MM.1S (cell line): ENCODE data around the gene SLC35F1.

Source experiments
- DNase-seq: peaks from one replicate; pipeline ENCODE4 v3.0.0-alpha.2; 2015
- H2AFZ ChIP-seq: fragments of 300-600 bp; sonication (generic); 2 replicates; pipeline ENCODE4 v1.6.0; 2016; ENCODE audit warnings: antibody characterized with exemption, low read length
- H3F3A ChIP-seq: fragments of 300-600 bp; sonication (generic); 2 replicates; pipeline ENCODE4 v1.6.1; 2016; ENCODE audit warnings: mild to moderate bottlenecking, antibody characterized with exemption, low read length, moderate library complexity, mixed read lengths; ENCODE audit not compliant: insufficient read depth
- H3K27ac ChIP-seq: fragments of 300-600 bp; sonication (generic); 2 replicates; pipeline ENCODE4 v1.5.1; 2016; ENCODE audit warnings: mild to moderate bottlenecking, low read length
- H3K27me3 ChIP-seq: fragments of 300-600 bp; sonication (generic); replicated peaks from 2 replicates; pipeline ENCODE4 v1.6.0; 2016; ENCODE audit warnings: low read length; ENCODE audit not compliant: insufficient read depth
- H3K36me3 ChIP-seq: fragments of 300-600 bp; sonication (generic); replicated peaks from 2 replicates; pipeline ENCODE4 v1.6.1; 2016; ENCODE audit warnings: mild to moderate bottlenecking, low read length, mixed read lengths; ENCODE audit not compliant: insufficient read depth
- H3K4me1 ChIP-seq: fragments of 300-600 bp; sonication (generic); 2 replicates; pipeline ENCODE4 v1.6.1; 2016; ENCODE audit warnings: low read length, mixed read lengths
- H3K4me2 ChIP-seq: fragments of 300-600 bp; sonication (generic); 2 replicates; pipeline ENCODE4 v1.6.0; 2016; ENCODE audit warnings: low read depth, low read length
- H3K4me3 ChIP-seq: fragments of 300-600 bp; sonication (generic); 2 replicates; pipeline ENCODE4 v1.5.1; 2016; ENCODE audit warnings: low read length, mixed read lengths
- H3K79me2 ChIP-seq: fragments of 300-600 bp; sonication (generic); 2 replicates; pipeline ENCODE4 v1.6.1; 2016; ENCODE audit warnings: mixed run types, low read length, mixed read lengths
- H3K9ac ChIP-seq: fragments of 300-600 bp; sonication (generic); 2 replicates; pipeline ENCODE4 v1.6.1; 2016; ENCODE audit warnings: low read length, mixed read lengths
- H3K9me2 ChIP-seq: fragments of 300-600 bp; sonication (generic); replicated peaks from 2 replicates; pipeline ENCODE4 v1.6.1; 2016; ENCODE audit warnings: mild to moderate bottlenecking, low read length, mixed read lengths; ENCODE audit not compliant: insufficient read depth
- H3K9me3 ChIP-seq: fragments of 300-600 bp; sonication (generic); replicated peaks from 2 replicates; pipeline ENCODE4 v1.6.1; 2016; ENCODE audit warnings: mild to moderate bottlenecking, low read length, mixed read lengths; ENCODE audit not compliant: insufficient read depth
- H4K20me1 ChIP-seq: fragments of 300-600 bp; sonication (generic); 2 replicates; pipeline ENCODE4 v1.6.1; 2016; ENCODE audit warnings: mild to moderate bottlenecking, low read length, moderate library complexity, mixed read lengths; ENCODE audit not compliant: insufficient read depth
- CTCF ChIP-seq: fragments of 300-600 bp; sonication (generic); IDR thresholded peaks from 2 replicates; pipeline ENCODE4 v1.5.1; 2016; ENCODE audit warnings: antibody characterized with exemption, low read length, mixed read lengths
- EZH2 ChIP-seq: fragments of 300-600 bp; sonication (generic); optimal IDR thresholded peaks from 2 replicates; pipeline ENCODE3; 2017; ENCODE audit warnings: low read depth, mild to moderate bottlenecking, antibody characterized with exemption, low read length, mixed read lengths
- EZH2phosphoT487 ChIP-seq: fragments of 300-600 bp; sonication (generic); IDR thresholded peaks from 2 replicates; pipeline ENCODE4 v1.6.1; 2018; ENCODE audit warnings: antibody characterized with exemption, low read length

SLC35F1 gene

GRCh38 chr6:118124851-118125250 lies 217.8 kb downstream of the SLC35F1 start:
- Histone ChIP-seq H2AFZ (no peak overlapping the region), H3K4me3 (no peak overlapping the region), H3K9me2 (no peaks in the 10 kb centered on the region), H3K9me3 (no peaks in the 10 kb centered on the region), H3K4me1 (no peaks in the 10 kb centered on the region), H3K27me3 (no peaks in the 10 kb centered on the region), H3K27ac (no peak overlapping the region), H3K36me3 (no peaks in the 10 kb centered on the region), H3F3A (no peaks in the 10 kb centered on the region), H3K4me2 (no peak overlapping the region), H3K79me2 (no peaks in the 10 kb centered on the region), H4K20me1 (no peaks in the 10 kb centered on the region), H3K9ac (no peak overlapping the region)
- no peak for DNase-seq
- TF ChIP-seq CTCF (no peak), EZH2 (no peak), EZH2phosphoT487 (no peak)

- no peaks in the 10 kb centered on the region for H3K9me3 ChIP-seq
- no peak for DNase-seq
- H3K4me1 ChIP-seq, result no peaks in the 10 kb centered on the region
- H3K4me3 ChIP-seq, result no peak overlapping the region
- H3K79me2 ChIP-seq, result no peaks in the 10 kb centered on the region
- H2AFZ ChIP-seq, result no peak overlapping the region
- no peaks in the 10 kb centered on the region for H3K36me3 ChIP-seq
- H3F3A ChIP-seq, result no peaks in the 10 kb centered on the region
- no peaks in the 10 kb centered on the region for H3K27me3 ChIP-seq
- no peak for TF ChIP-seq CTCF
- no peak for TF ChIP-seq EZH2phosphoT487
- no peak for TF ChIP-seq EZH2
- H3K9ac ChIP-seq, result no peak overlapping the region
- H3K27ac ChIP-seq, result no peak overlapping the region
- no peaks in the 10 kb centered on the region for H4K20me1 ChIP-seq
- no peaks in the 10 kb centered on the region for H3K9me2 ChIP-seq
- no peak overlapping the region for H3K4me2 ChIP-seq
These were observed 221.7 kb downstream of the SLC35F1 start for GRCh38 chr6:118128755-118129154.

DNA sequence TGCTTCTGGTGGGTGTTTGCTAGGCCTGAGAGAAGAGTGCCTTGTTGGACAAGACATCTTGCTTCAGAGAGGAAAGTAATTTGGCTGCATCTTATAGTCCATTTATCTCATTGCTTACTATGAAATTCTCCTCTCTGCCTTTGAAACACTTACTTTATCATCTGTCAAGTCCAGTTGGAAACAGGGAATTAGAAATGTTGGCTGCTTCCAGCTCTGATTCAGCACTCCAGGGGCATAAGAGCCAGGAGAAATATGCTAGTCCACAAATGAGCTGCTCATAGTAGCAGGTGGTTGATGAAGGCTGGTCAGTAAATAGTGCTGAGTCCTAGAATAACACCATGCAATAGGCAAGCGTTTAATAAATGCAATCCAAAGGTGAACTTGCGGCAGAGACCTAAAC lies 227.1 kb downstream of the SLC35F1 start:
- DNase-seq, result no peak
- Histone ChIP-seq H3K4me1 (no peaks in the 10 kb centered on the region), H3K9ac (no peak overlapping the region), H4K20me1 (no peaks in the 10 kb centered on the region), H3K9me2 (no peaks in the 10 kb centered on the region), H3K79me2 (no peaks in the 10 kb centered on the region), H3K36me3 (no peaks in the 10 kb centered on the region), H3K9me3 (no peaks in the 10 kb centered on the region), H3K4me3 (no peak overlapping the region), H3F3A (no peaks in the 10 kb centered on the region), H2AFZ (no peak overlapping the region), H3K4me2 (no peak overlapping the region), H3K27me3 (no peaks in the 10 kb centered on the region), H3K27ac (no peak overlapping the region)
- TF ChIP-seq EZH2phosphoT487, result no peak
- no peak for TF ChIP-seq EZH2
- no peak for TF ChIP-seq CTCF
